NCI-H2196 (cell line): ENCODE results near the gene ISG15.
"Not testable (repeated sequence)": the region's sequence is repeated elsewhere in the genome, so short reads cannot be mapped to it uniquely, and the experiment has no call there.

Experiments used
- DNase-seq: peaks from one replicate; lab custom pipeline; 2025; ENCODE audit not compliant: unreplicated experiment; lab: John Stamatoyannopoulos, UW

Gene ISG15

GRCh38 chr1:1026599-1027413 lies 13.5 kb downstream of the ISG15 start:
- no peak for DNase-seq

- DNase-seq: no peak
Observed at GRCh38 chr1:1027791-1028190, 14.5 kb downstream of the ISG15 start.

GRCh38 chr1:1030867-1031658 lies 17.8 kb downstream of the ISG15 start:
- not testable (repeated sequence) for DNase-seq

- DNase-seq: no peak
Observed at GRCh38 chr1:1031659-1032235, 18.4 kb downstream of the ISG15 start.

GRCh38 chr1:1032424-1032823 lies 19.1 kb downstream of the ISG15 start:
- DNase-seq: no peak

GRCh38 chr1:1033009-1033587 lies 19.8 kb downstream of the ISG15 start:
- DNase-seq: peak; percentile 98

- DNase-seq: no peak
Observed at GRCh38 chr1:1033731-1034438, 20.6 kb downstream of the ISG15 start.

- no peak for DNase-seq
Observed at GRCh38 chr1:1034439-1034781, 21.1 kb downstream of the ISG15 start.

GRCh38 chr1:1035291-1035943 lies 22.1 kb downstream of the ISG15 start:
- no peak for DNase-seq

GRCh38 chr1:1037366-1038327 lies 24.4 kb downstream of the ISG15 start:
- no peak for DNase-seq

- no peak for DNase-seq
Observed at GRCh38 chr1:1038694-1039093, 25.4 kb downstream of the ISG15 start.

- no peak for DNase-seq
Observed at GRCh38 chr1:1039145-1039910, 26.0 kb downstream of the ISG15 start.

- DNase-seq: peak; percentile 81
Observed at GRCh38 chr1:1040004-1040991, 27.0 kb downstream of the ISG15 start.

GRCh38 chr1:1041092-1041523 lies 27.8 kb downstream of the ISG15 start:
- no peak for DNase-seq

GRCh38 chr1:1041873-1042272 lies 28.6 kb downstream of the ISG15 start:
- no peak for DNase-seq

GRCh38 chr1:1042835-1043234 lies 29.5 kb downstream of the ISG15 start:
- no peak for DNase-seq

- DNase-seq: no peak
Observed at GRCh38 chr1:1043411-1043810, 30.1 kb downstream of the ISG15 start.
